ENCODE data around the gene FIZ1.

GRCh38 chr19:55613396-55613795, 14.1 kb upstream of the FIZ1 start:
- no peak for TF ChIP-seq POLR2AphosphoS5 (IDR thresholded peaks at IDR 0.05)
- TF ChIP-seq, protein P1, sequence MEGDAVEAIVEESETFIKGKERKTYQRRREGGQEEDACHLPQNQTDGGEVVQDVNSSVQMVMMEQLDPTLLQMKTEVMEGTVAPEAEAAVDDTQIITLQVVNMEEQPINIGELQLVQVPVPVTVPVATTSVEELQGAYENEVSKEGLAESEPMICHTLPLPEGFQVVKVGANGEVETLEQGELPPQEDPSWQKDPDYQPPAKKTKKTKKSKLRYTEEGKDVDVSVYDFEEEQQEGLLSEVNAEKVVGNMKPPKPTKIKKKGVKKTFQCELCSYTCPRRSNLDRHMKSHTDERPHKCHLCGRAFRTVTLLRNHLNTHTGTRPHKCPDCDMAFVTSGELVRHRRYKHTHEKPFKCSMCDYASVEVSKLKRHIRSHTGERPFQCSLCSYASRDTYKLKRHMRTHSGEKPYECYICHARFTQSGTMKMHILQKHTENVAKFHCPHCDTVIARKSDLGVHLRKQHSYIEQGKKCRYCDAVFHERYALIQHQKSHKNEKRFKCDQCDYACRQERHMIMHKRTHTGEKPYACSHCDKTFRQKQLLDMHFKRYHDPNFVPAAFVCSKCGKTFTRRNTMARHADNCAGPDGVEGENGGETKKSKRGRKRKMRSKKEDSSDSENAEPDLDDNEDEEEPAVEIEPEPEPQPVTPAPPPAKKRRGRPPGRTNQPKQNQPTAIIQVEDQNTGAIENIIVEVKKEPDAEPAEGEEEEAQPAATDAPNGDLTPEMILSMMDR (IDR thresholded peaks at IDR 0.05), result no peak
- no peak for TF ChIP-seq POLR2A (IDR thresholded peaks at IDR 0.05)
- TF ChIP-seq EP300 (IDR thresholded peaks at IDR 0.05), result no peak

All from sigmoid colon (tissue), 4 donors.